Thymus (tissue), 11 donors: ENCODE results near the gene LRFN4. TPM values are rescaled to one million over a fixed set of nuclear protein-coding genes. Genes with fewer than 3 reads are reported as not detected.

ENCODE experiments used
- DNase-seq, 9 donors: peaks; one replicate each; pipeline ENCODE4 v3.0.0-alpha.2; 2013; ENCODE audit warnings: low spot score in 9 of 9, low read depth in 6 of 9, missing footprints in 1 of 9
- H3K27ac ChIP-seq, 2 donors: one replicate each; pipeline ENCODE4 v1.5.1; 2013; ENCODE audit warnings: control low read depth in 1 of 2, low read depth in 1 of 2, low read length in 1 of 2, mild to moderate bottlenecking in 1 of 2, moderate library complexity in 1 of 2
- H3K27me3 ChIP-seq, 2 donors: one replicate each; pipeline ENCODE4 v1.5.1; 2013; ENCODE audit warnings: low read length in 1 of 2; ENCODE audit not compliant: control insufficient read depth in 2 of 2, insufficient read depth in 1 of 2
- H3K36me3 ChIP-seq, 2 donors: one replicate each; pipeline ENCODE4 v1.5.1; 2013; ENCODE audit warnings: low read length in 1 of 2, mild to moderate bottlenecking in 1 of 2, moderate library complexity in 1 of 2; ENCODE audit not compliant: control insufficient read depth in 2 of 2, insufficient read depth in 2 of 2
- H3K4me1 ChIP-seq, 2 donors: one replicate each; pipeline ENCODE4 v1.5.1; 2013; ENCODE audit warnings: low read length in 2 of 2; ENCODE audit not compliant: control insufficient read depth in 2 of 2, insufficient read depth in 2 of 2
- H3K4me3 ChIP-seq, 2 donors: one replicate each; pipeline ENCODE4 v1.5.1; 2013; ENCODE audit warnings: low read length in 2 of 2, control low read depth in 1 of 2, mild to moderate bottlenecking in 1 of 2
- H3K9me3 ChIP-seq, 2 donors: one replicate each; pipeline ENCODE4 v1.5.1; 2013; ENCODE audit warnings: low read length in 1 of 2, mild to moderate bottlenecking in 1 of 2; ENCODE audit not compliant: control insufficient read depth in 2 of 2, insufficient read depth in 1 of 2
- WGBS: extraction: QIAGEN DNeasy Blood & Tissue Kit; methylation state at CpG from one replicate; pipeline ENCODE4 v1.1.7; 2013; 5-methylcytosine and 5-hydroxymethylcytosine counted together
- polyA plus RNA-seq: library from polyadenylated mRNA; stranded (reverse); fragments of 200-250 nt; gene quantifications from one replicate; pipeline ENCODE4 v1.2.3, GENCODE V29; 2013
- total RNA-seq: library from RNA; stranded (reverse); fragments of 120-200 nt; gene quantifications from one replicate; pipeline ENCODE4 v1.2.4, GENCODE V29; 2013
- donor health status: healthy.

LRFN4 gene
- total and polyA plus RNA-seq, 2 donors, result 10.7 to 20.1 TPM

- WGBS, result 95% methylated on average over 15 of the region's 15 CpGs
- no peaks in the 10 kb centered on the region for H3K36me3 ChIP-seq
- no peak overlapping the region for H3K4me3 ChIP-seq
- H3K27me3 ChIP-seq, result no peaks in the 10 kb centered on the region
- no peaks in the 10 kb centered on the region for H3K9me3 ChIP-seq
- H3K27ac ChIP-seq, result no peak overlapping the region
- H3K4me1 ChIP-seq, result peaks cover 0 to 3% of the 10 kb centered on the region in 2 donors
- DNase-seq, result no peak
These were observed 45.8 kb downstream of the LRFN4 start for GRCh38 chr11:66902486-66903177.

GRCh38 chr11:66904055-66904454 is 47.2 kb downstream of the LRFN4 start:
- Histone ChIP-seq H3K27ac (no peak overlapping the region), H3K4me3 (no peak overlapping the region), H3K4me1 (peaks cover 0 to 3% of the 10 kb centered on the region in 2 donors), H3K27me3 (no peaks in the 10 kb centered on the region), H3K9me3 (no peaks in the 10 kb centered on the region), H3K36me3 (no peaks in the 10 kb centered on the region)
- over 99% methylated on average over 3 of the region's 3 CpGs for WGBS
- no peak for DNase-seq

- Histone ChIP-seq H3K4me1 (peaks cover 0 to 3% of the 10 kb centered on the region in 2 donors), H3K36me3 (no peaks in the 10 kb centered on the region), H3K4me3 (no peak overlapping the region), H3K27me3 (no peaks in the 10 kb centered on the region), H3K27ac (no peak overlapping the region), H3K9me3 (no peaks in the 10 kb centered on the region)
- DNase-seq, result no peak
- WGBS, result 94% methylated on average over 6 of the region's 6 CpGs
These were observed 47.7 kb downstream of the LRFN4 start for GRCh38 chr11:66904561-66904960.

- H3K27ac ChIP-seq, result no peak overlapping the region
- H3K27me3 ChIP-seq, result no peaks in the 10 kb centered on the region
- H3K36me3 ChIP-seq, result no peaks in the 10 kb centered on the region
- peaks cover 0 to 3% of the 10 kb centered on the region in 2 donors for H3K4me1 ChIP-seq
- no peak for DNase-seq
- no peak overlapping the region for H3K4me3 ChIP-seq
- 94% methylated on average over 8 of the region's 8 CpGs for WGBS
- no peaks in the 10 kb centered on the region for H3K9me3 ChIP-seq
These were observed 48.2 kb downstream of the LRFN4 start for GRCh38 chr11:66904981-66905521.

- no peak for DNase-seq
- WGBS, result 93% methylated on average over 4 of the region's 4 CpGs
- Histone ChIP-seq H3K36me3 (no peaks in the 10 kb centered on the region), H3K27me3 (no peaks in the 10 kb centered on the region), H3K4me1 (peaks cover 0 to 3% of the 10 kb centered on the region in 2 donors), H3K4me3 (no peak overlapping the region), H3K9me3 (no peaks in the 10 kb centered on the region), H3K27ac (no peak overlapping the region)
These were observed 48.8 kb downstream of the LRFN4 start for GRCh38 chr11:66905631-66906030.

GRCh38 chr11:66906061-66906733 is 49.3 kb downstream of the LRFN4 start:
- Histone ChIP-seq H3K27ac (no peak overlapping the region), H3K4me3 (no peak overlapping the region), H3K27me3 (no peaks in the 10 kb centered on the region), H3K9me3 (no peaks in the 10 kb centered on the region), H3K4me1 (peaks cover 0 to 3% of the 10 kb centered on the region in 2 donors), H3K36me3 (no peaks in the 10 kb centered on the region)
- DNase-seq, result no peak
- WGBS, result 91% methylated on average over 14 of the region's 14 CpGs

GRCh38 chr11:66907751-66908630 is 51.1 kb downstream of the LRFN4 start:
- H3K27ac ChIP-seq, result no peak overlapping the region
- H3K9me3 ChIP-seq, result no peaks in the 10 kb centered on the region
- DNase-seq, result no peak
- no peaks in the 10 kb centered on the region for H3K36me3 ChIP-seq
- no peak overlapping the region for H3K4me3 ChIP-seq
- H3K4me1 ChIP-seq, result peaks cover 0 to 3% of the 10 kb centered on the region in 2 donors
- H3K27me3 ChIP-seq, result no peaks in the 10 kb centered on the region
- 96% methylated on average over 9 of the region's 9 CpGs for WGBS

- Histone ChIP-seq H3K27me3 (no peaks in the 10 kb centered on the region), H3K9me3 (no peaks in the 10 kb centered on the region), H3K36me3 (no peaks in the 10 kb centered on the region), H3K4me3 (no peak overlapping the region), H3K4me1 (peaks cover 0 to 3% of the 10 kb centered on the region in 2 donors), H3K27ac (no peak overlapping the region)
- 96% methylated on average over 8 of the region's 8 CpGs for WGBS
- DNase-seq, result no peak
These were observed 52.3 kb downstream of the LRFN4 start for GRCh38 chr11:66909181-66909580.
